ENCODE data around the gene FBXL14.

GRCh38 chr12:1574865-1575259, 19.5 kb downstream of the FBXL14 start:
- TF ChIP-seq CTCF (IDR thresholded peaks at IDR 0.05 in 8 of 11, conservative IDR thresholded peaks at IDR 0.05 in 3 of 11) (no peak), POLR2A (IDR thresholded peaks at IDR 0.05) (no peak), POLR2AphosphoS5 (IDR thresholded peaks at IDR 0.05) (no peak)
